SKM-1 treated with dmso at 0.1 percent for 144 hours (cell line): ENCODE data around the gene RIC8B.

Source experiments
- DNase-seq: peaks from one replicate; lab custom pipeline; 2025; ENCODE audit not compliant: unreplicated experiment; lab: John Stamatoyannopoulos, UW

RIC8B gene

GRCh38 chr12:106926657-106927056 lies 152.2 kb downstream of the RIC8B start:
- no peak for DNase-seq

GRCh38 chr12:106934277-106934676 lies 159.8 kb downstream of the RIC8B start:
- DNase-seq: no peak
